GM18508 (cell line): ENCODE data around the gene KIF24.
"Not testable (repeated sequence)": the region's sequence is repeated elsewhere in the genome, so short reads cannot be mapped to it uniquely, and the experiment has no call there.

Source experiments
- ATAC-seq: cut with Tn5 transposase; IDR thresholded peaks from one replicate; pipeline ENCODE4 v1.9.1; 2021; ENCODE audit warnings: moderate number of reproducible peaks; ENCODE audit not compliant: insufficient read depth, unreplicated experiment

KIF24 gene

DNA sequence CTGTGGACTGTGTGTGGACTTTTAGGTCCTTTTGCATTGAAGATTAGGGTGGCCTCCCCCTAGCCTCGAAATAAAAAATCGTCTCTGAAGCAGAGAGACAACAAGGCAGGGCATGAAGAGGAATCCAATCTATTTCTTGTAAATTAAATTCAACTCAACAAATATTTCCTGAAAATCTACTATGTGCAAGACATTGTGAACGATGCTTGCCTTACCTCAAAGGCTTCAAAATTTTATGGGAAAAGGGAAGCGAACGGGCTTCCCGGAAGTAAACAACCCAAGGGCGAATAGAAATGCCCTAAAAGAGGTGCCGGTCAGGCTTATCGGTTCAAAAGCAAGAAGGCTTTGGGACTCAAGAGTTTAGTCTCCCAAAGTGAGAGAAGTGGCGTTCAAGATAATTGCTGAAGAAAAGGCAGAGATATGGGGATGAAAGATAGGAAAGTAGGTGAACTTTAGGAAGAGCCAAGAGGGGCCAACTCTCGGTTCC lies 525 bp downstream of the KIF24 start:
- ATAC-seq: peak; percentile 1

DNA sequence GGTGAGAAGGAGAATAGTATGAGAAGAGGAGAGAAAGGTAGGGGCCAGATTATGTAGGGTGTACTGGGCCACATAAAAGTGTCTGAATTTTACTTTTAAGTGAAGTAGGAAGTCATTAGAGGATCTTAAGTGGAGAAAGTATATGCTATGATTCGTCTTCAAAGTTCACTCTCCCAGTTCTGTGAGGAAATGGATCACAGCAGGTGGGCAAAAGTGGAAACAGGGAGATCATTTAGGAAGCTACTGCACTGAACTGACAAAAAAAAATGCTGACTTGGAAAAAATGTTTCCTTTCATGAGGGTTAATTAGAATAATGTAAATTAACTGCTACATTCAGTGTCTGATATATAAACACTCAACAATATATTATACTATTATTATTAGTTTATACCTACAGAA lies 2.4 kb downstream of the KIF24 start:
- ATAC-seq: no peak

DNA sequence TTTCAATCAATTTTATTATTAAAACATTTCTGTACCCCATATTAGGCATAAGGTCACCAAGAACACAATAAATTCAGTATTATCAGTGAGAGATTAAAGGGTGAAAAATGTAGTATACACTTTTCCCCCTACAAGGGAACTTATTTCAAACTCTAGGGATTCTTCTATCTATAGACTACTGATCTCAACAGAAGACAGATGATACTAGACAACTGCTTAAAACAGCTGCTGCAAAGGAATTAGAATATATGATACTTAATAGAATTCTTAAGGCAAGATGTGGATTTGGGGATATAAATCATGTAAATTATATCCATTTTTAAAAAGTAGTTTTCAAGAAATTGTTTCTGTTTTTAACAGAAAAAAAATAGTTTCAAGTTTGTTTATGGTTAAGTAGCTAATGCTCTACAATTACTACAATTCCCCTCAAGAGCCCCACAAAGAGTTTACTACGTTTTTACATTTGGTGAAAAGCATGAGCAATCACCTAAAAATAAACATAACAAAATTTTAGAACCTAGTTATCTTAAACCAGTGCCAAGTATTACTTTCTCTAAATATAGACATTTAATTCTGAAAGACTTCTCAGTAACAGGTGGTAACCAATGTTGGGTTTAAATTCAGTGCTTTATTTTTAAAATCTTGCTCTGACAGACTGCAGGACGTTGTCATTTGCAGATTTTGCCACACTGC lies 6.0 kb downstream of the KIF24 start:
- ATAC-seq: no peak

DNA sequence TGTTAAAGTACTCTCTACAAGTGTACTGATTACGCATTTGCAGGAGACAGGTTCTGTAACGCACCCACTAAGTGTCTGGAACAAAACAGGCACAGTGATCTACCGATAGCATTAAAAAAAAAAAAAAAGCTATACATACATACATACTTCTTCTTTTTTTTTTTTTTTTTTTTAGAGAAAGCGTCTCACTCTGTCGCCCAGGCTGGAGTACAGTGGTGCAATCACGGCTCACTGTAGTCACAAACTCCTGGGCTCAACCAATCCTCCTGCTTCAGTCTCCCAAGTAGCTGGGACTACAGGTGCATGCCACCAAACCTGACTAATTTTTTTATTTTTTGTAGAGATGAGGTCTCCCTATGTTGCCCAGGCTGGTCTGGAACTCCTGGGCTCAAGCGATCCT lies 7.6 kb downstream of the KIF24 start:
- no peak for ATAC-seq

DNA sequence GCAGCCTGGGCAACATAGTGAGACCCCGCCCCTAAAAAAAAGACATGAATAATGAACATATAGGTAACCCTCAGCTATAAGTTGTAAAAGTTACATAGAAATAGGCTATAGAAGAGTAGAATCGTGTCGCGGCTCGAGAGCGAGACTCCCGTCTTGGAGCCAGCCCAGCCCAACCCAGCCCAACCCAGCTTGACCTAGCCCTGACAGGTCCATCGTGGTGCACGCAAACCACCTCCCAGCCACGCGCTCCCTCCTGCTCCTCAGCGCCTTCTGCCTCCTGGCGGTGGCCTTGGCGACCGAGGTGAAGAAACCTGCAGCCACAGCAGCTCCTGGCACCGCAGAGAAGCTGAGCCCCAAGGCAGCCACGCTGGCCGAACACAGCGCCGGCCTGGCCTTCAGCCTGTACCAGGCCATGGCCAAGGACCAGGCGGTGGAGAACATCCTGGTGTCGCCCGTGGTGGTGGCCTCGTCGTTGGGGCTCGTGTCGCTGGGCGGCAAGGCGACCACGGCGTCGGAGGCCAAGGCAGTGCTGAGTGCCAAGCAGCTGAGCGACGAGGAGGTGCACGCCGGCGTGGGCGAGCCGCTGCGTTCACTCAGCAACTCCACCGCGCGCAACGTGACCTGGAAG lies 10.8 kb downstream of the KIF24 start:
- ATAC-seq: no peak

DNA sequence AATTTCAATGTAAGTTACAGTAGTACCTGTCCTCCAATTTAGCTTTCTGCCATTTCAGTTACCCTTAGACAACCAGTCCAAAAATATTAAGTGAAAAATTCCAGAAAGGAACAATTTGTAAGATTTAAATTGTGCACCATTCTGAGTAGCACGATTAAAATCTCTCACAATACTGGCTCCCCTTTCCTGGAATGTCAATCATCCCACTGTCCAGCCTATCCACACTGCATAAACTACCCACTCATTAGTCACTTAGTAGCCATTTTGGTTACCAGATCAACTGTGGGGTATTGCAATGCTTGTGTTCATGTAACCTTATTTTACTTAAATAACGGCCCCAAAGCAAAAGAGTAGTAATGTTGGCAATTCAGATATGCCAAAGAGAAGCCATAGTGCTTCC lies 11.6 kb downstream of the KIF24 start:
- no peak for ATAC-seq

DNA sequence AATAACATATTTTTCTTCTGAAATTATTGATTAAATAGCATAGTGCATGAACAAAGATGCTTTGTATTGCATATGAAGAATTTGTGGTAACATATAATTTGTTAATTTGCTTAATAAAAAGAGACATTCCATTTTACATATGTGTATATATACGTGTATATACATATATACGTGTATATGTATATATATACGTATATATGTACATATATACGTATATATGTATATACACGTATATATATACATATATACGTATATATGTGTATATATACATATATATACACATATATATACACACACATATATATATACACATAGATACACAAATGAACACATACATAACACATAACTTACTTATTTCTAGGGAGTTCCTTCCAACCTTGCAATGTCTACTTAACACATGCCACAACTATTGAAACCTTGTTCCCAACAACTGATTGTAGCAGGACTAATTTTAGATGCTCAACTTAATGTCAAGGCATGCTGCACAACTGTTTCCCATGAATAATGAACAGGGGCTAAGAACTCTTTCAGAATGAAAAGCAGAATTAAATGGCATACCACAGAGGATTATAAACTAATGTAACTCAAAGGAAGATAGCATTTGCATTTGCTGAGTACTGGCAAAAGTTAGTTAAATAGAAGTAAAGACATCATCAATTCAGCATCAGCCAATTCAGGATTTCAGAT lies 17.4 kb downstream of the KIF24 start:
- no peak for ATAC-seq

DNA sequence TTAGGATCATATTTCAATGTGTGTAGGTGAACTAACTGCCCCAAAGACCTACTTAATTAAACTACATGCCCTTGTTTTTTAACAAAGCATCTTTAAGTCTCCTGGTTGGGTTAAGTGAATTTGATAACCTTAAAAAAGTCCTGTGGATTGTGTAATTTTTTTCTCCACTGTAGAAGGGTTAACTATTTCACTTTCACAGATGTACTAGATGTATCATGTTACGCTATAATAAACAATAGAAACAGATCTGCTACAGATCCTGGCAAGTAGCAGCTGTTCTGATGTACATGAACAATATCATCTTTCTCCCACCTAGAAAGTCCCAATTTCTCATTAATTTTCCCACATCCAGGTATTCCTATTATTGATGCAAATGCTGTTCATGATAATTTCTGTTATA lies 18.9 kb downstream of the KIF24 start:
- ATAC-seq: no peak

DNA sequence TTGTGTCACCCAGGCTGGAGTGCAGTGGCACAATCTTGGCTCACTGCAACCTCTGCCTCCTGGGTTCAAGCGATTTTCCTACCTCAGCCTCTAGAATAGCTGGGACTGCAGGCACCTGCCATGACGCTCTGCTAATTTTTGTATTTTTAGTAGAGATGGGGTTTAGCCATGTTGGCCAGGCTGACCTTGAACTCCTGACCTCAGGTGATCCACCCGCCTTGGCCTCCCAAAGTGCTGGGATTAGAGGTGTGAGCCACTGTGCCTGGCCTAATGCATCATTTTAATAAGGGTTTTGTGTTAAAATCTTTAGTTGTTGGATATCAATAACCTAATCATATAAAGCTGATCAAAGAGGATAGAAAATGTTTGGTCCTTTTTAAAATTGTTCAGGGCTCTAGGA lies 20.8 kb downstream of the KIF24 start:
- not testable (repeated sequence) for ATAC-seq

DNA sequence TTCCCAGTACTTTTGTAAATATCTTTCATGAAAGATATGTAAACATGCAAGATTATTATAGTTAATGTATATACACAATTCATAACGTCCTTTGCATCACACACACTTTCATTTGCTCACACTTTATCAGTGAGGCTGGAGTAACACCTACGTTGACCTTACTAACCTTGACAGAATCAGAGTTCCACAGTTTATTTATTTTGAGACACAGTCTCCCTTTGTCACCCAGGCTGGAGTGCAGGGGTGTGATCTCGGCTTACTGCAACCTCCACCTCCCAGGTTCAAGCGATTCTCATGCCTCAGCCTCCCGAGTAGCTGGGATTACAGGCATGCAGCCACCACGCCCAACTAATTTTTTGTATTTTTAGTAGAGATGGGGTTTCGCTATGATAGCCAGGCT lies 28.0 kb downstream of the KIF24 start:
- not testable (repeated sequence) for ATAC-seq

DNA sequence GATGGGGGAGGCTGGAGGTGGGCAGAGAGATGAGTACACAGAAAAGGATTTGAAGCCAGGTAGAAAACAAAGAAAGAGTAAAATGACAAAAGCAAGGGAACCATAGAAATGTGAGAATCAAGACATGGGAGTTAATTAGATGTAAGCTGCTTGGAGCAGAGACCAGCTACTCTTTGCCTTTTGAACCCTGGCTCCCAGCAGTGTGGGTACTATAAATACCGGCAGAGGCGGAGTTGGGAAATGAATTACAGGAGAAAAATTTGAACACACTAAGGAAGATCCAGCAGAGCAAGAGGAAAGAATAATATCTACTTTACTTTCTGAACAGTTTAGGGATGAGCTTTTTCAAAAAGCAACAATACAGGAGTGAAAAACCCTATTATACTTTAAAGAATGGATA lies 36.5 kb downstream of the KIF24 start:
- ATAC-seq: no peak

DNA sequence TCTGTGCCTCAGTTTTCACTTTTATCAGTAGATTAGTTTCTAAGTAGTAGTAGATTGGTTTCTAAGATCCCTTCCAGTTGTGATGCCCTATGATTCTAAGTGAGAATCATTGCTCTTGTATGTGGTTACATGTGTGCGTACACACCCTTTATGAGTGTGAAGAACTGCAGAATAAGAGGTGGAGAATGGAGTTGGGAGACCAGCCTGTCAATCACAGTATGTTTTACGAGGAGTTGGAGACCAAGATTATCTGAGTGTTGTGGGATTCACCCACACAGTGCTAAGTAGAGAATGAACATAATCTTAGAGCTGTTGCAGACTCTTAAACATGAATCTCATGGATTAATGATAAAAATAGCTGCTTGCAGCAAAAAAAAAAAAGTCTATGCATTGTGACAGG lies 37.6 kb downstream of the KIF24 start:
- ATAC-seq: no peak

DNA sequence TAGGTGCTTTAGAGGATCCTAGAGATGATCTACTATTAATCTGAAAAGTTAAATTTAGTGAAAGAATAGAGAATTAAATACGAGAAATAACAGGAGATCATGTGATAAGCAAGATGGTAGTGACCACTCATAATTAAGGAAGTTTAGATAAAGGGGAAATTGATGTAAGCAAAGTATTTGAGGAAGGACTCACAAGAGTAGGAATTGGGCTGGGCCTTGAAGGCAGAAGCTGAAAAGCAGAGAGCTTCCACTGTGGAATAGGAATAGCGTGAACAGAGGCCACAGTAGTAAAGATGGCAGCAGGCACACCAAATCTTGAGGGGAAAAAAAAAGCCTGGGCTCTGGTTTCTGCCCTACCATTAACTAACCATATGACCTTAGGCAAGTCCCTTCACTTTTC lies 38.0 kb downstream of the KIF24 start:
- no peak for ATAC-seq

DNA sequence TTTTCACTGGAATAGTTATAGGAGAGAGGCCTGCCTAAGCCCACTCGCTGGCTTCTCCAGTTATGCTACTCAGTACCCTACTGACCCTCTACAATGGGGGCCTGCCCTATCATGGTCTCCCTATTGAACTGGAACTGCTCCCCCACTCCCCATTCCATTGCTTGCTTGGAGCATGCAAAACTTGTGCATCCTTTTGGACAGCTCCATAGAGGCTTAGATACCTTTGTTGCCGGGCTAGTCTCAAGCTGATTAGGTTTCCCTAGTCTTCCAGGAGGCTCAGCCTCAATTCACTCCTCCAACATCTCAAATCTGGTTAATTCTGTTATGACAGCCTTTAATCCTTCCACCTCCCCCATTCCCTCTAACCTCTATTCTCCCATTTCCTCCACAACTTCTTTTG lies 39.9 kb downstream of the KIF24 start:
- ATAC-seq: no peak

DNA sequence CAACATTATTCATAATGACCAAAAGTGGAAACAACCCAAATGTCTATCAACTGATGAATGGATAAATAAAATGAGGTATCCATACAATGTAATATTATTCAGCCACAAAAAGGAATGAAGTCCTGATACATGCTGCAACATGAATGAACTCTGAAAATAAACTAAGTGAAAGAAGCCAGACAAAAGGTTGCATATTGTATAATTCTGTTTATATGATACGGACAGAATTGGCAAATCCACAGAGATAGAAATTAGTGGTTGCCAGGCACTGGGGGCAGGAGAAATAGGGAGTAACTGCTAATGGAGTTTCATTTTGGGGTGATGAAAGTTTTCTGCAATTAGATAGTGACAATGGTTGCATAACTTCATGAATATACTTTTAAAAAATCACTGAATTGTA lies 47.0 kb downstream of the KIF24 start:
- ATAC-seq: no peak

DNA sequence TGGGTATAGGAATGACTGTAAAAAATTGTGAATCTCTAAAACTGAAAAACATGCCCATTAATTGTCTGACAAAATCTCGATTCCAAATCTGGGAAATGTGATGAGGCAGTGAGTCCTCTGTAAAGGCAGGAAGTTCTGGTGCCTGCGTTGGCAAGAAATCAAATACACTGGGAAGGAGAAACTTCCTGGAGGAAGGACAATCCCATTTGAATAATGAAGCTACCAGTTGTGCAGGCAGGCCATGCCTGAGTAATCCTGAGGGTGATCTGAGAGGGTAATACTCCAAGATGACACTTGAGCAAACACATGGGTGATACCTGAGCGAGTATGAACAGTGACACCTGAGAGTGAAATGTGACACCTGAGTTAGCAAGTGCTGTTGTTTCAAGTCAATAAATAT lies 49.7 kb downstream of the KIF24 start:
- ATAC-seq: no peak
